ENCODE measurements around the gene FARP1.

FARP1 gene

GRCh38 chr13:98403076-98403475 is 260.2 kb downstream of the FARP1 start:
- no peak for TF ChIP-seq CTCF (IDR thresholded peaks at IDR 0.05; ENCODE audit: borderline replicate concordance, insufficient read depth, low read depth, low read length)

GRCh38 chr13:98405107-98405571 is 262.2 kb downstream of the FARP1 start:
- no peak overlapping the region for H3K4me3 ChIP-seq (ENCODE audit: low read depth, low read length)
- TF ChIP-seq CTCF (IDR thresholded peaks at IDR 0.05; ENCODE audit: borderline replicate concordance, insufficient read depth, low read depth, low read length): no peak

More at GRCh38 chr13:98403076-98403475, 260.2 kb downstream of the FARP1 start:
- no peak overlapping the region for H3K4me3 ChIP-seq (ENCODE audit: low read depth, low read length)

- H3K4me3 ChIP-seq (ENCODE audit: low read depth, low read length): no peak overlapping the region
These were observed 262.9 kb downstream of the FARP1 start for GRCh38 chr13:98405690-98406344.

GRCh38 chr13:98406427-98406826 is 263.5 kb downstream of the FARP1 start:
- H3K4me3 ChIP-seq (ENCODE audit: low read depth, low read length): no peak overlapping the region
- no peak for TF ChIP-seq CTCF (IDR thresholded peaks at IDR 0.05; ENCODE audit: borderline replicate concordance, insufficient read depth, low read depth, low read length)

More at GRCh38 chr13:98405690-98406344, 262.9 kb downstream of the FARP1 start:
- no peak for TF ChIP-seq CTCF (IDR thresholded peaks at IDR 0.05; ENCODE audit: borderline replicate concordance, insufficient read depth, low read depth, low read length)

GRCh38 chr13:98406971-98407370 is 264.1 kb downstream of the FARP1 start:
- no peak overlapping the region for H3K4me3 ChIP-seq (ENCODE audit: low read depth, low read length)
- TF ChIP-seq CTCF (IDR thresholded peaks at IDR 0.05; ENCODE audit: borderline replicate concordance, insufficient read depth, low read depth, low read length): no peak

- no peak overlapping the region for H3K4me3 ChIP-seq (ENCODE audit: low read depth, low read length)
- no peak for TF ChIP-seq CTCF (IDR thresholded peaks at IDR 0.05; ENCODE audit: borderline replicate concordance, insufficient read depth, low read depth, low read length)
These were observed 264.7 kb downstream of the FARP1 start for GRCh38 chr13:98407575-98407974.

DNA sequence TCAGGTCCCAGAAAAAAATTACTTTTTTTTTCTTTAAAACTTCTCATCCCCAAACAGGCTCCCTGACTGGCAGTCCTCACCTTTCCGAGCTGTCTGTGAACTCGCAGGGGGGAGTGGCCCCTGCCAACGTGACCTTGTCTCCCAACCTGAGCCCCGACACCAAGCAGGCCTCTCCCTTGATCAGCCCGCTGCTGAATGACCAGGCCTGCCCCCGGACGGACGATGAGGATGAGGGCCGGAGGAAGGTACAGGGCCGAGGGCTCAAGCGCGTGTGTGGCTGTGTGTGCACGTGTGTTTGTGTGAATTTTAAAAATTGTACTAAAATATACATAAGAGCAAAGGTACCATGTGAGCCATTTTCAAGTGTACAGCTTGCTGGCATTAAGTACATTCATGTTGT is 266.4 kb downstream of the FARP1 start:
- TF ChIP-seq CTCF (IDR thresholded peaks at IDR 0.05; ENCODE audit: borderline replicate concordance, insufficient read depth, low read depth, low read length): no peak

More for the DNA sequence above, 266.4 kb downstream of the FARP1 start:
- no peak overlapping the region for H3K4me3 ChIP-seq (ENCODE audit: low read depth, low read length)

Measured in GM12875 (cell line).